ENCODE results near the gene HOXA3. TPM values are rescaled to one million over a fixed set of nuclear protein-coding genes. Genes with fewer than 3 reads are reported as not detected.

The HOXA3 gene
- total and polyA plus RNA-seq, 9 of the 15 experiments (the other 6 are each of a cell fraction or from before 2014, with no cell fraction given) = 0.04 to 0.13 TPM; not detected in 7

DNA sequence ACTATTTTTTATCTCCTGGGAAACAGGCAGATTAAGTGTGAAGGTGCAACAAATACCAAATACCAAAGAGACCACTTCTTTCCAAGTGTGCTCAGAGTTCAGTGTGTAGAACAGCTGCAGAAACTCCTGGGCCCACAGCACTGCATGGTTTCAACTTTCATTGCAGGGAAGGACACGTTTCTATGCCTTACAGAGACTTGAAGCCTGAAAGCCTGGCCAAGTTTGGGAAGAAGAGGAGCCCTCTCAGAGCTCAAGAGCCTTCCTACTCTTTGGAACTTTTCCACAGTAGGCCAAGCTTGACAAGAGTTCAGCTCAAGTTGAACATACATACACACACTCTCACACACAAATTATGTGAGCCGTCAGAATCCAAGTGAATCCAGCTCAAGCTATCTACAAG lies 24.3 kb downstream of the HOXA3 start (continued):
- TF ChIP-seq, protein P1, sequence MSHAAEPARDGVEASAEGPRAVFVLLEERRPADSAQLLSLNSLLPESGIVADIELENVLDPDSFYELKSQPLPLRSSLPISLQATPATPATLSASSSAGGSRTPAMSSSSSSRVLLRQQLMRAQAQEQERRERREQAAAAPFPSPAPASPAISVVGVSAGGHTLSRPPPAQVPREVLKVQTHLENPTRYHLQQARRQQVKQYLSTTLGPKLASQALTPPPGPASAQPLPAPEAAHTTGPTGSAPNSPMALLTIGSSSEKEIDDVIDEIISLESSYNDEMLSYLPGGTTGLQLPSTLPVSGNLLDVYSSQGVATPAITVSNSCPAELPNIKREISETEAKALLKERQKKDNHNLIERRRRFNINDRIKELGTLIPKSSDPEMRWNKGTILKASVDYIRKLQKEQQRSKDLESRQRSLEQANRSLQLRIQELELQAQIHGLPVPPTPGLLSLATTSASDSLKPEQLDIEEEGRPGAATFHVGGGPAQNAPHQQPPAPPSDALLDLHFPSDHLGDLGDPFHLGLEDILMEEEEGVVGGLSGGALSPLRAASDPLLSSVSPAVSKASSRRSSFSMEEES (CRISPR knock-in tag; IDR thresholded peaks at IDR 0.05) = no peak
- TF ChIP-seq BCL6 (CRISPR knock-in tag; IDR thresholded peaks at IDR 0.05) (no peak), MTA2 (IDR thresholded peaks at IDR 0.05; ENCODE audit: low read depth) (no peak), PHF21A (IDR thresholded peaks at IDR 0.05; ENCODE audit: borderline replicate concordance, low read depth) (no peak), NBN (IDR thresholded peaks at IDR 0.05; ENCODE audit: low read depth) (no peak), TEAD1 (CRISPR knock-in tag; IDR thresholded peaks at IDR 0.05) (no peak)

DNA sequence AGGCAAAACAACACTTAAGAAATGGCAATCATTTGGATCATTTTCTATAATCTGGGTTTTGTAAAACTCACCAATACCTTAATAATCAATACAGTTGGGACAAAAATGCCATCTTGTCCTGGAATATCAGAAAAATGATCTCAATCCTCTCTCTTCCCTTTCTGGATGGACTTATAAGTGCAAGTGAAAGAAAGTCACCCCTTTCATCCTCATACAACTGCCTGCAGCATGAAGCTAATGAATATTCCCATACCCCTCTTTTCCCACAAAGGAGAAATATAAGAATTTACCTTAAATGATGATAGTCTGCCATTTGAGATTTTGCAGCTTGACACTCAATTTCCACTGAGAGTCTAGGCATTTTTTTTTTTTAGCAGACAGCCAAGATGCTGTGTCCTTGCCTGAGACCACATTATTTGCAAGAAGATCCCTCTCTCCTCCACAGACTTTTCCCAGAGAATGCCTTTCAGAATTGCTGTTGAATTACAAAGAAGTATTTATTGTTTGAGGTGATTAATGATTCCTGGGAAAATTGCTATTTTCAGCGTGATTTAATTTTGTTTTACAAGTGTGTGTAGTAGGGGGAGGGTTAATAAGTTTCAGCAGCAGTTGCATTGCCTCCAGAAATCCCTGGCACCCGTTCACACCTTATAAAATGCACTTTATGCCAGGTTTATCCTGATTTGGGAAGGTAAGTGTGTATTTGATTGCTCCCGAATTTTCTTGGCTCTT lies 25.6 kb downstream of the HOXA3 start:
- H2AFZ ChIP-seq (ENCODE audit: low read depth, low read length) = no peak overlapping the region
- DNase-seq (ENCODE audit: extremely low read depth in 1 of 4, low spot score in 3 of 4) (no peak), FAIRE-seq (no peak), ATAC-seq (no peak)
- no peaks in the 10 kb centered on the region for H3K9me3 ChIP-seq (replicated peaks; ENCODE audit: control insufficient read depth, insufficient read depth, low read depth, low read length)
- no peak overlapping the region for H3K27ac ChIP-seq (ENCODE audit: extremely low read depth, low read depth, low read length)
- ChIA-PET CTCF (ENCODE audit: low intra/inter-chr PET ratio) (interaction anchor here (0.5 to 0.7 kb wide), 2 partner anchors 34 to 749 kb away, joined by 3 read pairs; no protein-coding TSS in a partner anchor), POLR2A (interaction anchor here (0.6 kb wide), 2 partner anchors 9 to 21 kb away, joined by 3 to 4 read pairs; no protein-coding TSS in a partner anchor)
- no peak overlapping the region for H3K9ac ChIP-seq (ENCODE audit: insufficient read depth in 1 of 2, low read depth in 2 of 2, low read length in 2 of 2)
- in situ Hi-C loops (cut with MboI) = loop anchor here (5.0 kb wide), 1 partner anchor 49 kb away; no protein-coding TSS in a partner anchor
- H3K36me3 ChIP-seq (ENCODE audit: control insufficient read depth, insufficient read depth, low read length) = no peaks in the 10 kb centered on the region
- H3K27me3 ChIP-seq (ENCODE audit: control insufficient read depth in 2 of 2, insufficient read depth in 2 of 2, low read length in 2 of 2) = peaks cover 20 to 57% of the 10 kb centered on the region in 2 experiments; a peak in 4 of 5 replicates
- H3K4me3 ChIP-seq = no peak overlapping the region
- no peak overlapping the region for H3K4me2 ChIP-seq (ENCODE audit: insufficient read depth, low read length)
- TF ChIP-seq, protein P2, sequence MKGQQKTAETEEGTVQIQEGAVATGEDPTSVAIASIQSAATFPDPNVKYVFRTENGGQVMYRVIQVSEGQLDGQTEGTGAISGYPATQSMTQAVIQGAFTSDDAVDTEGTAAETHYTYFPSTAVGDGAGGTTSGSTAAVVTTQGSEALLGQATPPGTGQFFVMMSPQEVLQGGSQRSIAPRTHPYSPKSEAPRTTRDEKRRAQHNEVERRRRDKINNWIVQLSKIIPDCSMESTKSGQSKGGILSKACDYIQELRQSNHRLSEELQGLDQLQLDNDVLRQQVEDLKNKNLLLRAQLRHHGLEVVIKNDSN (CRISPR knock-in tag; IDR thresholded peaks at IDR 0.05) = no peak
- no peak for TF ChIP-seq KDM2B (CRISPR knock-in tag; IDR thresholded peaks at IDR 0.05)
- no peaks in the 10 kb centered on the region; the same call in none of the 2 replicates for H4K20me1 ChIP-seq (replicated peaks; ENCODE audit: control insufficient read depth, insufficient read depth, low read length)
- no peaks in the 10 kb centered on the region for H3K79me2 ChIP-seq (ENCODE audit: control insufficient read depth, insufficient read depth, low read length)
- BruUV-seq (replicated peaks) = no TSS peak
- WGBS (ENCODE audit: insufficient coverage, low coverage, missing lambda C conversion rate) = 0% methylated on average over 3 of the region's 3 CpGs
- intact Hi-C loops (cut with micrococcal nuclease) = no loop called here
- no peaks in the 10 kb centered on the region for H3K4me1 ChIP-seq (replicated peaks in 1 of 2; ENCODE audit: control insufficient read depth in 2 of 2, insufficient read depth in 2 of 2, low read length in 2 of 2)
- H3K9me1 ChIP-seq (ENCODE audit: control insufficient read depth, insufficient read depth, low read length) = no peaks in the 10 kb centered on the region

All from K562 (cell line).